ENCODE measurements around the gene RNF215.

The RNF215 gene

DNA sequence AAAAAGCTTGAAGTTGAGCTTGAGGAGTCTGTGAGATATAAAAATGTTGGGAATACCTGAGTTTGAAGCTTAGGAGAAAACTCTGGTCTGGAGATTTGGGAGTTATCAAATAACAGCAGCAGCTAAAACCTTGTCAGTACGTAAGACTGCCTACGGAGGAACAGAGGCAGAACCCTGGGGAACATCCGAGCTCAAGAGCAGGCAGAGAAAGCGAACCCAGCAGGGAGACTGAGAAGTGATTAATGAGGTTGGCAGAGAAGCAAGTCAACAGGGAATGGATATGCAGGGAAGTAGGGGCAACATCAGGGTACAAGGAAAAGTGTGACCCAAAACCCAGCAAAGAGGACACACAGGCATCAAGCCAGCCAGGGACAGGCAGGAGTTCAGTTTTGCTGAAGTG lies 25.8 kb upstream of the RNF215 start:
- H3K79me2 ChIP-seq (ENCODE audit: insufficient read depth, low read length), result no peaks in the 10 kb centered on the region
- no peaks in the 10 kb centered on the region for H3K9me3 ChIP-seq (ENCODE audit: low read length)
- no peaks in the 10 kb centered on the region for H3K27me3 ChIP-seq (ENCODE audit: insufficient read depth, low read length)
- no peak overlapping the region for H2AFZ ChIP-seq (ENCODE audit: low read length)
- H3K4me1 ChIP-seq (ENCODE audit: insufficient read depth, low read length, severe bottlenecking), result no peaks in the 10 kb centered on the region
- no peak overlapping the region for H3K4me3 ChIP-seq (ENCODE audit: low read depth, low read length, poor library complexity, severe bottlenecking)
- no peak overlapping the region for H3K4me2 ChIP-seq (ENCODE audit: low read length)
- H3F3A ChIP-seq (ENCODE audit: insufficient read depth, low read length), result no peaks in the 10 kb centered on the region
- H3K36me3 ChIP-seq (ENCODE audit: insufficient read depth, low read length), result peaks cover 7% of the 10 kb centered on the region; the same call in 1 of the 2 replicates
- no peak overlapping the region for H3K27ac ChIP-seq (ENCODE audit: low read depth, low read length, poor library complexity, severe bottlenecking)
- no peaks in the 10 kb centered on the region for H4K20me1 ChIP-seq (ENCODE audit: insufficient read depth, low read length)
- H3K9ac ChIP-seq (ENCODE audit: low read length), result no peak overlapping the region
- H3K9me2 ChIP-seq (ENCODE audit: low read depth, low read length), result no peaks in the 10 kb centered on the region
- TF ChIP-seq, protein P1, sequence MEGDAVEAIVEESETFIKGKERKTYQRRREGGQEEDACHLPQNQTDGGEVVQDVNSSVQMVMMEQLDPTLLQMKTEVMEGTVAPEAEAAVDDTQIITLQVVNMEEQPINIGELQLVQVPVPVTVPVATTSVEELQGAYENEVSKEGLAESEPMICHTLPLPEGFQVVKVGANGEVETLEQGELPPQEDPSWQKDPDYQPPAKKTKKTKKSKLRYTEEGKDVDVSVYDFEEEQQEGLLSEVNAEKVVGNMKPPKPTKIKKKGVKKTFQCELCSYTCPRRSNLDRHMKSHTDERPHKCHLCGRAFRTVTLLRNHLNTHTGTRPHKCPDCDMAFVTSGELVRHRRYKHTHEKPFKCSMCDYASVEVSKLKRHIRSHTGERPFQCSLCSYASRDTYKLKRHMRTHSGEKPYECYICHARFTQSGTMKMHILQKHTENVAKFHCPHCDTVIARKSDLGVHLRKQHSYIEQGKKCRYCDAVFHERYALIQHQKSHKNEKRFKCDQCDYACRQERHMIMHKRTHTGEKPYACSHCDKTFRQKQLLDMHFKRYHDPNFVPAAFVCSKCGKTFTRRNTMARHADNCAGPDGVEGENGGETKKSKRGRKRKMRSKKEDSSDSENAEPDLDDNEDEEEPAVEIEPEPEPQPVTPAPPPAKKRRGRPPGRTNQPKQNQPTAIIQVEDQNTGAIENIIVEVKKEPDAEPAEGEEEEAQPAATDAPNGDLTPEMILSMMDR (IDR thresholded peaks at IDR 0.05; ENCODE audit: low read length), result no peak
- no peak for TF ChIP-seq EZH2 (IDR thresholded peaks at IDR 0.05; ENCODE audit: borderline replicate concordance, low read length)

DNA sequence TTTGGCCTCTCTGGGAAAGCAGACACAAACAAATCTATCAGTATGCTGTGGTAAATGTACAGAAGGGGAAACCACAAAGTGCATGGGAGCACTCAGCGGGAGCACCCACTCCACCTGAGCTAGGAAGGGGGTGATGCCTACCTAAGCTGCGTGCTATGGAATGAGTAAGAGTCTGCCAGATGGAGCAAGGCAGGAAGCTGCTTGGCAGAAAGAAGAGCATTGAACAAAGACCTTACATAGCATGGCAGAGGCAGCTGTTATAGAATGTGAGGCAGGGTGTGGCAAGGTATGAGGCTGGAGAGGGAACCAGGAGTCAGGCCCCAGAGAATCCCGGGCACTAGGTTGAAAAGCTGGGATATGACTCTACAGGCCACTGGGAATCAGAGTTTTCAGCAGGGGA lies 24.6 kb upstream of the RNF215 start:
- Histone ChIP-seq H3K27ac (ENCODE audit: low read depth, low read length, poor library complexity, severe bottlenecking) (no peak overlapping the region), H3K27me3 (ENCODE audit: insufficient read depth, low read length) (no peaks in the 10 kb centered on the region), H3F3A (ENCODE audit: insufficient read depth, low read length) (no peaks in the 10 kb centered on the region), H3K4me2 (ENCODE audit: low read length) (no peak overlapping the region), H3K36me3 (ENCODE audit: insufficient read depth, low read length) (peaks cover 7% of the 10 kb centered on the region; the same call in 1 of the 2 replicates), H3K9me2 (ENCODE audit: low read depth, low read length) (no peaks in the 10 kb centered on the region), H3K79me2 (ENCODE audit: insufficient read depth, low read length) (no peaks in the 10 kb centered on the region), H2AFZ (ENCODE audit: low read length) (no peak overlapping the region), H3K9ac (ENCODE audit: low read length) (no peak overlapping the region), H4K20me1 (ENCODE audit: insufficient read depth, low read length) (no peaks in the 10 kb centered on the region), H3K4me3 (ENCODE audit: low read depth, low read length, poor library complexity, severe bottlenecking) (no peak overlapping the region), H3K4me1 (ENCODE audit: insufficient read depth, low read length, severe bottlenecking) (no peaks in the 10 kb centered on the region), H3K9me3 (ENCODE audit: low read length) (no peaks in the 10 kb centered on the region)
- TF ChIP-seq EZH2 (IDR thresholded peaks at IDR 0.05; ENCODE audit: borderline replicate concordance, low read length), result no peak
- TF ChIP-seq, protein P1 (IDR thresholded peaks at IDR 0.05; ENCODE audit: low read length), result no peak

DNA sequence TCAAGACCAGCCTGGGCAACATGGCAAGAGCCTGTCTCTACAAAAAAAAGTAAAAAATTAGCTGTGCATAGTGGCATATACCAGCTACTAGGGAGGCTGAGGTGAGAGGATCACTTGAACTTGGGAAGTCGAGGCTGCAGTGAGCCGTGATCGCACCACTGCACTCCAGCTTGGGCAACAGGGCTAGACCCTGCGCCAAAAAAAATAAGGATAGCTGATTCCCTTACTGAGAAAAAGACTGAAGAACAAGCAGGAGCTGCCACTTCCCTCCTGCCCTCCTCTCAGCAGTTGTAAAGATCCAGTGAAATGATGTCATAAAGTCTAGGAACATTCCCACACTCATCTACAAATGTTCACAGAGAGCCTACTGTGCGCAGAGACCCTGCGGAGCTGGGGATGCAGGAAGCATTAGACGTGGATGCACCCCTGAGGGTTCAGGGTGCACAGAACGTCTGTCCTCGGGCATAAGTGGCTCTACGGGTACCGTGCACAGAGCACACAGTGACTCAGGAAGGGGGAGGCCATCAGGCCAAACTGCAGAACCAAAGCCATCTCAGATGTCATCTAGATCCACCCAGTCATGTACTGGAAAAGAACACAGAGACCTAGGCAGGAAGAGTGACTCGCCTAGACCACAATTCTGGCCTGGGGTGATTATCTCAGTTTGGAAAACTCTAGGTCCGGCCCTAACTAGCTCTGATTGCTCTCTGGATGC lies 21.3 kb upstream of the RNF215 start:
- no peaks in the 10 kb centered on the region for H3K27me3 ChIP-seq (ENCODE audit: insufficient read depth, low read length)
- no peaks in the 10 kb centered on the region for H3K9me3 ChIP-seq (ENCODE audit: low read length)
- no peaks in the 10 kb centered on the region for H3F3A ChIP-seq (ENCODE audit: insufficient read depth, low read length)
- H3K4me3 ChIP-seq (ENCODE audit: low read depth, low read length, poor library complexity, severe bottlenecking), result no peak overlapping the region
- H3K9me2 ChIP-seq (ENCODE audit: low read depth, low read length), result no peaks in the 10 kb centered on the region
- H4K20me1 ChIP-seq (ENCODE audit: insufficient read depth, low read length), result no peaks in the 10 kb centered on the region
- no peak overlapping the region for H3K4me2 ChIP-seq (ENCODE audit: low read length)
- TF ChIP-seq, protein P1 (IDR thresholded peaks at IDR 0.05; ENCODE audit: low read length), result no peak
- no peak for TF ChIP-seq EZH2 (IDR thresholded peaks at IDR 0.05; ENCODE audit: borderline replicate concordance, low read length)
- no peak overlapping the region for H2AFZ ChIP-seq (ENCODE audit: low read length)
- no peaks in the 10 kb centered on the region for H3K4me1 ChIP-seq (ENCODE audit: insufficient read depth, low read length, severe bottlenecking)
- no peaks in the 10 kb centered on the region for H3K79me2 ChIP-seq (ENCODE audit: insufficient read depth, low read length)
- no peak overlapping the region for H3K27ac ChIP-seq (ENCODE audit: low read depth, low read length, poor library complexity, severe bottlenecking)
- H3K36me3 ChIP-seq (ENCODE audit: insufficient read depth, low read length), result no peaks in the 10 kb centered on the region
- no peak overlapping the region for H3K9ac ChIP-seq (ENCODE audit: low read length)

All from OCI-LY1 (cell line).